HEK293 (cell line): ENCODE data around the gene FANCC.

Source experiments
- CTCF ChIP-seq: fragments of 450-650 bp; formaldehyde crosslinking; IDR thresholded peaks from 2 replicates; pipeline ENCODE4 v1.5.1; 2016; ENCODE audit warnings: missing biosample characterization, missing genetic modification characterization
- HOXA7 ChIP-seq: sonication (generic); formaldehyde crosslinking; IDR thresholded peaks from 2 replicates; pipeline ENCODE4 v1.8.1; 2022; ENCODE audit warnings: missing genetic modification reagents, borderline replicate concordance
- KLF1 ChIP-seq: fragments of 450-650 bp; formaldehyde crosslinking; IDR thresholded peaks from 2 replicates; pipeline ENCODE4 v1.5.1; 2016; ENCODE audit warnings: missing biosample characterization, missing genetic modification characterization
- KLF9 ChIP-seq: fragments of 450-650 bp; formaldehyde crosslinking; IDR thresholded peaks from 2 replicates; pipeline ENCODE4 v1.5.1; 2016; ENCODE audit warnings: missing biosample characterization, missing genetic modification characterization, low read depth
- PRDM10 ChIP-seq: fragments of 450-650 bp; formaldehyde crosslinking; IDR thresholded peaks from 2 replicates; pipeline ENCODE4 v1.5.1; 2016; ENCODE audit warnings: missing biosample characterization, missing genetic modification characterization
- YY2 ChIP-seq: fragments of 450-650 bp; formaldehyde crosslinking; IDR thresholded peaks from 2 replicates; pipeline ENCODE4 v1.5.1; 2016; ENCODE audit warnings: missing biosample characterization, missing genetic modification characterization
- ZNF302 ChIP-seq: fragments of 450-650 bp; formaldehyde crosslinking; IDR thresholded peaks from 2 replicates; pipeline ENCODE4 v1.5.1; 2016; ENCODE audit warnings: missing biosample characterization, missing genetic modification characterization, low read depth
- ZNF449 ChIP-seq: fragments of 450-650 bp; formaldehyde crosslinking; IDR thresholded peaks from 2 replicates; pipeline ENCODE4 v1.5.1; 2017; ENCODE audit warnings: missing biosample characterization, mild to moderate bottlenecking, missing genetic modification characterization, moderate library complexity
- ZNF624 ChIP-seq: fragments of 450-650 bp; formaldehyde crosslinking; IDR thresholded peaks from 2 replicates; pipeline ENCODE4 v1.5.1; 2017; ENCODE audit warnings: missing biosample characterization, missing genetic modification characterization
- ZNF660 ChIP-seq: fragments of 450-650 bp; IDR thresholded peaks from 2 replicates; pipeline ENCODE4 v1.5.1; 2018; ENCODE audit warnings: missing biosample characterization, mild to moderate bottlenecking, missing genetic modification characterization
- ZSCAN5A ChIP-seq: fragments of 450-650 bp; formaldehyde crosslinking; IDR thresholded peaks from 2 replicates; pipeline ENCODE4 v1.5.1; 2016; ENCODE audit warnings: missing biosample characterization, missing genetic modification characterization

GRCh38 chr9:95360866-95361265 lies 43.4 kb upstream of the FANCC start:
- TF ChIP-seq CTCF (tag by site-specific recombination): no peak
- TF ChIP-seq ZNF660 (tag by site-specific recombination): no peak
- TF ChIP-seq ZNF624 (tag by site-specific recombination): no peak
- no peak for TF ChIP-seq HOXA7
- no peak for TF ChIP-seq ZNF302
- no peak for TF ChIP-seq PRDM10 (tag by site-specific recombination)
- no peak for TF ChIP-seq YY2 (tag by site-specific recombination)
- TF ChIP-seq ZSCAN5A (tag by site-specific recombination): no peak
- TF ChIP-seq KLF9 (tag by site-specific recombination): no peak
- no peak for TF ChIP-seq KLF1 (tag by site-specific recombination)
- TF ChIP-seq ZNF449: no peak
